Epithelial cell of proximal tubule (primary cell): ENCODE measurements around the gene SLC9A2. TPM values are rescaled to one million over a fixed set of nuclear protein-coding genes. Genes with fewer than 3 reads are reported as not detected.

Experiments
- DNase-seq: peaks from one replicate; pipeline ENCODE4 v3.0.0-alpha.2; 2011; ENCODE audit warnings: low read depth
- H3K4me3 ChIP-seq: 2 replicates; pipeline ENCODE4 v1.5.1; 2011; ENCODE audit warnings: low read depth, mild to moderate bottlenecking, low read length
- CTCF ChIP-seq: conservative IDR thresholded peaks from 2 replicates; pipeline ENCODE4 v1.5.1; 2012; ENCODE audit warnings: low read depth, mild to moderate bottlenecking, low read length
- total RNA-seq: library from RNA; depleted of rRNA; stranded (reverse); fragments of >200 nt; gene quantifications from 2 replicates; pipeline ENCODE4 v1.2.3, GENCODE V29; 2015

Gene SLC9A2
- 0.86 and 1.2 TPM in 2 replicates for total RNA-seq

GRCh38 chr2:102619414-102620319, at the start of gene SLC9A2:
Gene SLC9A2 (plus strand): TSS chr2:102619553. CDS start chr2:102619849, 296 bp downstream.
- no peak for DNase-seq
- TF ChIP-seq CTCF = no peak
- peak within 1 kb of the TSS; percentile 63 for H3K4me3 ChIP-seq

GRCh38 chr2:102575888-102576287, 43.5 kb upstream of the SLC9A2 start:
- H3K4me3 ChIP-seq = no peak overlapping the region
- DNase-seq = no peak
- TF ChIP-seq CTCF = no peak

GRCh38 chr2:102578376-102578775, 41.0 kb upstream of the SLC9A2 start:
- no peak for DNase-seq
- TF ChIP-seq CTCF = no peak
- H3K4me3 ChIP-seq = no peak overlapping the region

- no peak overlapping the region for H3K4me3 ChIP-seq
- no peak for TF ChIP-seq CTCF
- DNase-seq = no peak
Observed at GRCh38 chr2:102581911-102582310, 37.4 kb upstream of the SLC9A2 start.

GRCh38 chr2:102582845-102583244, 36.5 kb upstream of the SLC9A2 start:
- no peak for TF ChIP-seq CTCF
- no peak overlapping the region for H3K4me3 ChIP-seq
- DNase-seq = no peak

GRCh38 chr2:102585847-102586404, 33.4 kb upstream of the SLC9A2 start:
- H3K4me3 ChIP-seq = no peak overlapping the region
- TF ChIP-seq CTCF = no peak
- DNase-seq = no peak
